ENCODE measurements around the gene MAPKAP1. TPM values are rescaled to one million over a fixed set of nuclear protein-coding genes. Genes with fewer than 3 reads are reported as not detected.

The MAPKAP1 gene
- total and polyA plus RNA-seq, 2 of the 13 experiments (the other 11 are each of a cell fraction or from before 2014, with no cell fraction given): 45.0 to 64.3 TPM

- TF ChIP-seq ZGPAT (CRISPR knock-in tag; IDR thresholded peaks at IDR 0.05) (0 out of 2 replicates have a peak, but pooled peaks have one; percentile 39), ZNF564 (CRISPR knock-in tag; IDR thresholded peaks at IDR 0.05) (no peak), GZF1 (CRISPR knock-in tag; IDR thresholded peaks at IDR 0.05) (no peak), CHD2 (IDR thresholded peaks at IDR 0.05; ENCODE audit: low read depth, low read length) (no peak), ZNF230 (CRISPR knock-in tag; IDR thresholded peaks at IDR 0.05) (no peak), RELA (CRISPR knock-in tag; IDR thresholded peaks at IDR 0.05) (no peak), SP2 (CRISPR knock-in tag; IDR thresholded peaks at IDR 0.05) (no peak), ARID2 (CRISPR knock-in tag; IDR thresholded peaks at IDR 0.05; ENCODE audit: borderline replicate concordance) (no peak), HOXD1 (CRISPR knock-in tag; IDR thresholded peaks at IDR 0.05) (peak; percentile 57; the same call in 1 of the 2 replicates), MLLT10 (CRISPR knock-in tag; IDR thresholded peaks at IDR 0.05) (no peak), MTF2 (CRISPR knock-in tag; IDR thresholded peaks at IDR 0.05; ENCODE audit: borderline replicate concordance) (no peak), ZNF790 (CRISPR knock-in tag; IDR thresholded peaks at IDR 0.05; ENCODE audit: borderline replicate concordance) (no peak), GABPB1 (CRISPR knock-in tag; IDR thresholded peaks at IDR 0.05) (no peak), PHB2 (IDR thresholded peaks at IDR 0.05; ENCODE audit: partially characterized antibody) (no peak), ZSCAN25 (CRISPR knock-in tag; IDR thresholded peaks at IDR 0.05) (no peak), ZNF850 (CRISPR knock-in tag; conservative IDR thresholded peaks at IDR 0.05) (no peak), SATB2 (CRISPR knock-in tag; IDR thresholded peaks at IDR 0.05) (no peak), KDM5A (IDR thresholded peaks at IDR 0.05; ENCODE audit: borderline replicate concordance, low read length) (no peak), ZNF576 (CRISPR knock-in tag; IDR thresholded peaks at IDR 0.05) (no peak), ZNF124 (CRISPR knock-in tag; IDR thresholded peaks at IDR 0.05) (no peak), ZSCAN30 (CRISPR knock-in tag; IDR thresholded peaks at IDR 0.05) (no peak)
- TF ChIP-seq, protein P1, sequence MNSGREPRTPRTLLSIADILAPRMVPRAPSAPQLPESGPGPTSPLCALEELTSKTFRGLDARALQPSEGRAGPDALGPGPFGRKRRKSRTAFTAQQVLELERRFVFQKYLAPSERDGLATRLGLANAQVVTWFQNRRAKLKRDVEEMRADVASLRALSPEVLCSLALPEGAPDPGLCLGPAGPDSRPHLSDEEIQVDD (CRISPR knock-in tag; IDR thresholded peaks at IDR 0.05; ENCODE audit: borderline replicate concordance): no peak
- TF ChIP-seq, protein P2, sequence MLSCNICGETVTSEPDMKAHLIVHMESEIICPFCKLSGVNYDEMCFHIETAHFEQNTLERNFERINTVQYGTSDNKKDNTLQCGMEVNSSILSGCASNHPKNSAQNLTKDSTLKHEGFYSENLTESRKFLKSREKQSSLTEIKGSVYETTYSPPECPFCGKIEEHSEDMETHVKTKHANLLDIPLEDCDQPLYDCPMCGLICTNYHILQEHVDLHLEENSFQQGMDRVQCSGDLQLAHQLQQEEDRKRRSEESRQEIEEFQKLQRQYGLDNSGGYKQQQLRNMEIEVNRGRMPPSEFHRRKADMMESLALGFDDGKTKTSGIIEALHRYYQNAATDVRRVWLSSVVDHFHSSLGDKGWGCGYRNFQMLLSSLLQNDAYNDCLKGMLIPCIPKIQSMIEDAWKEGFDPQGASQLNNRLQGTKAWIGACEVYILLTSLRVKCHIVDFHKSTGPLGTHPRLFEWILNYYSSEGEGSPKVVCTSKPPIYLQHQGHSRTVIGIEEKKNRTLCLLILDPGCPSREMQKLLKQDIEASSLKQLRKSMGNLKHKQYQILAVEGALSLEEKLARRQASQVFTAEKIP (CRISPR knock-in tag; IDR thresholded peaks at IDR 0.05; ENCODE audit: borderline replicate concordance): no peak
- TF ChIP-seq, protein P3, sequence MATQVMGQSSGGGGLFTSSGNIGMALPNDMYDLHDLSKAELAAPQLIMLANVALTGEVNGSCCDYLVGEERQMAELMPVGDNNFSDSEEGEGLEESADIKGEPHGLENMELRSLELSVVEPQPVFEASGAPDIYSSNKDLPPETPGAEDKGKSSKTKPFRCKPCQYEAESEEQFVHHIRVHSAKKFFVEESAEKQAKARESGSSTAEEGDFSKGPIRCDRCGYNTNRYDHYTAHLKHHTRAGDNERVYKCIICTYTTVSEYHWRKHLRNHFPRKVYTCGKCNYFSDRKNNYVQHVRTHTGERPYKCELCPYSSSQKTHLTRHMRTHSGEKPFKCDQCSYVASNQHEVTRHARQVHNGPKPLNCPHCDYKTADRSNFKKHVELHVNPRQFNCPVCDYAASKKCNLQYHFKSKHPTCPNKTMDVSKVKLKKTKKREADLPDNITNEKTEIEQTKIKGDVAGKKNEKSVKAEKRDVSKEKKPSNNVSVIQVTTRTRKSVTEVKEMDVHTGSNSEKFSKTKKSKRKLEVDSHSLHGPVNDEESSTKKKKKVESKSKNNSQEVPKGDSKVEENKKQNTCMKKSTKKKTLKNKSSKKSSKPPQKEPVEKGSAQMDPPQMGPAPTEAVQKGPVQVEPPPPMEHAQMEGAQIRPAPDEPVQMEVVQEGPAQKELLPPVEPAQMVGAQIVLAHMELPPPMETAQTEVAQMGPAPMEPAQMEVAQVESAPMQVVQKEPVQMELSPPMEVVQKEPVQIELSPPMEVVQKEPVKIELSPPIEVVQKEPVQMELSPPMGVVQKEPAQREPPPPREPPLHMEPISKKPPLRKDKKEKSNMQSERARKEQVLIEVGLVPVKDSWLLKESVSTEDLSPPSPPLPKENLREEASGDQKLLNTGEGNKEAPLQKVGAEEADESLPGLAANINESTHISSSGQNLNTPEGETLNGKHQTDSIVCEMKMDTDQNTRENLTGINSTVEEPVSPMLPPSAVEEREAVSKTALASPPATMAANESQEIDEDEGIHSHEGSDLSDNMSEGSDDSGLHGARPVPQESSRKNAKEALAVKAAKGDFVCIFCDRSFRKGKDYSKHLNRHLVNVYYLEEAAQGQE (IDR thresholded peaks at IDR 0.05; ENCODE audit: borderline replicate concordance in 1 of 2, low read depth in 1 of 2, low read length in 2 of 2): no peak
Measured at GRCh38 chr9:125548141-125548540, 158.9 kb downstream of the MAPKAP1 start (continued).

All from HepG2 (cell line).